Measurements from ENCODE around the gene ISLR.

Gene ISLR

GRCh38 chr15:74134387-74135027 lies 39.0 kb upstream of the ISLR start:
- H3K9ac ChIP-seq = no peak overlapping the region
- H3K36me3 ChIP-seq = no peaks in the 10 kb centered on the region
- H4K20me1 ChIP-seq = peaks cover 0 to 43% (median 13%) of the 10 kb centered on the region in 11 experiments; a peak in 13 of 22 replicates
- TF ChIP-seq Cebpa-rat (IDR thresholded peaks at IDR 0.05) = no peak
- no peak overlapping the region for H3K27ac ChIP-seq
- peaks cover 66 to 82% (median 67%) of the 10 kb centered on the region in 11 experiments for H3K27me3 ChIP-seq
- no peak overlapping the region for H3K4me3 ChIP-seq
- peaks cover 14 to 35% (median 31%) of the 10 kb centered on the region in 10 experiments for H3K4me1 ChIP-seq
- H3K4me2 ChIP-seq = peak overlapping the region in 8 of 11 experiments; percentile 80 to 99 (median 96); a peak in 7 of 22 replicates
- peaks cover 21 to 34% (median 26%) of the 10 kb centered on the region in 11 experiments; a peak in 21 of 22 replicates for H3K9me3 ChIP-seq (replicated peaks in 1 of 11)

GRCh38 chr15:74135041-74135565 lies 38.4 kb upstream of the ISLR start:
- H3K9me3 ChIP-seq (replicated peaks in 1 of 11) = peaks cover 21 to 34% (median 26%) of the 10 kb centered on the region in 11 experiments; a peak in 21 of 22 replicates
- H3K4me2 ChIP-seq = peak overlapping the region; percentile 80 to 99 (median 95)
- H3K27me3 ChIP-seq = peaks cover 60 to 76% (median 61%) of the 10 kb centered on the region in 11 experiments
- no peak overlapping the region for H3K27ac ChIP-seq
- no peaks in the 10 kb centered on the region for H3K36me3 ChIP-seq
- peaks cover 9 to 37% (median 28%) of the 10 kb centered on the region in 10 experiments for H3K4me1 ChIP-seq
- TF ChIP-seq Cebpa-rat (IDR thresholded peaks at IDR 0.05) = no peak
- peaks cover 0 to 39% (median 9%) of the 10 kb centered on the region in 11 experiments; a peak in 10 of 22 replicates for H4K20me1 ChIP-seq
- peak overlapping the region in 2 of 11 experiments; percentile 74 to 79; a peak in 3 of 22 replicates for H3K9ac ChIP-seq
- H3K4me3 ChIP-seq = peak overlapping the region; percentile 52 to 75 (median 63); a peak in 16 of 20 replicates

- Histone ChIP-seq H3K9me3 (replicated peaks in 1 of 11) (peaks cover 21 to 34% (median 26%) of the 10 kb centered on the region in 11 experiments; a peak in 21 of 22 replicates), H3K4me2 (peak overlapping the region; percentile 91 to 100 (median 97)), H3K9ac (peak overlapping the region in 10 of 11 experiments; percentile 56 to 78 (median 69); a peak in 18 of 22 replicates), H3K27ac (peak overlapping the region in 8 of 11 experiments; percentile 28 to 75 (median 58); a peak in 12 of 22 replicates), H3K4me1 (peaks cover 9 to 39% (median 27%) of the 10 kb centered on the region in 10 experiments), H3K36me3 (no peaks in the 10 kb centered on the region), H4K20me1 (peaks cover 0 to 26% (median 0%) of the 10 kb centered on the region in 11 experiments; a peak in 6 of 22 replicates), H3K4me3 (peak overlapping the region; percentile 52 to 70 (median 62)), H3K27me3 (peaks cover 46 to 62% (median 47%) of the 10 kb centered on the region in 11 experiments)
- TF ChIP-seq Cebpa-rat (IDR thresholded peaks at IDR 0.05) = no peak
Observed at GRCh38 chr15:74136540-74136813, 37.0 kb upstream of the ISLR start.

- Histone ChIP-seq H3K4me3 (peak overlapping the region; percentile 52 to 70 (median 62)), H3K9me3 (replicated peaks in 1 of 11) (peaks cover 21 to 29% (median 26%) of the 10 kb centered on the region in 11 experiments; a peak in 21 of 22 replicates), H3K4me2 (peak overlapping the region; percentile 91 to 100 (median 97)), H3K9ac (peak overlapping the region in 10 of 11 experiments; percentile 56 to 78 (median 69); a peak in 18 of 22 replicates), H3K4me1 (peaks cover 9 to 39% (median 27%) of the 10 kb centered on the region in 10 experiments), H3K27ac (peak overlapping the region in 8 of 11 experiments; percentile 28 to 75 (median 58); a peak in 12 of 22 replicates), H4K20me1 (peaks cover 0 to 21% (median 0%) of the 10 kb centered on the region in 11 experiments; a peak in 4 of 22 replicates), H3K36me3 (no peaks in the 10 kb centered on the region), H3K27me3 (peaks cover 41 to 57% (median 42%) of the 10 kb centered on the region in 11 experiments)
- TF ChIP-seq Cebpa-rat (IDR thresholded peaks at IDR 0.05) = no peak
Observed at GRCh38 chr15:74136814-74137536, 36.5 kb upstream of the ISLR start.

- Histone ChIP-seq H3K27me3 (peaks cover 36 to 52% (median 37%) of the 10 kb centered on the region in 11 experiments), H3K36me3 (no peaks in the 10 kb centered on the region), H3K4me2 (peak overlapping the region in 10 of 11 experiments; percentile 91 to 100 (median 97); a peak in 20 of 22 replicates), H3K4me1 (peaks cover 9 to 39% (median 27%) of the 10 kb centered on the region in 10 experiments), H3K4me3 (no peak overlapping the region), H4K20me1 (peaks cover 0 to 16% (median 0%) of the 10 kb centered on the region in 11 experiments; a peak in 3 of 22 replicates), H3K9me3 (replicated peaks in 1 of 11) (peaks cover 19 to 26% (median 24%) of the 10 kb centered on the region in 11 experiments; a peak in 21 of 22 replicates), H3K27ac (peak overlapping the region in 4 of 11 experiments; percentile 28 to 75 (median 58); a peak in 4 of 22 replicates), H3K9ac (peak overlapping the region in 4 of 11 experiments; percentile 74 to 78 (median 76); a peak in 4 of 22 replicates)
- no peak for TF ChIP-seq Cebpa-rat (IDR thresholded peaks at IDR 0.05)
Observed at GRCh38 chr15:74137537-74137894, 36.0 kb upstream of the ISLR start.

GRCh38 chr15:74138642-74139041 lies 34.9 kb upstream of the ISLR start:
- H3K9me3 ChIP-seq (replicated peaks in 1 of 11) = peaks cover 7 to 15% (median 13%) of the 10 kb centered on the region in 11 experiments; a peak in 21 of 22 replicates
- H3K4me1 ChIP-seq = peaks cover 9 to 39% (median 27%) of the 10 kb centered on the region in 10 experiments
- H3K4me2 ChIP-seq = peak overlapping the region in 3 of 11 experiments; percentile 0 to 21 (median 20); a peak in 1 of 22 replicates
- H3K36me3 ChIP-seq = no peaks in the 10 kb centered on the region
- H4K20me1 ChIP-seq = peaks cover 0 to 7% (median 0%) of the 10 kb centered on the region in 11 experiments; a peak in 2 of 22 replicates
- H3K9ac ChIP-seq = no peak overlapping the region
- no peak overlapping the region for H3K4me3 ChIP-seq
- H3K27ac ChIP-seq = no peak overlapping the region
- TF ChIP-seq Cebpa-rat (IDR thresholded peaks at IDR 0.05) = no peak
- peaks cover 24 to 40% (median 26%) of the 10 kb centered on the region in 11 experiments for H3K27me3 ChIP-seq

GRCh38 chr15:74141591-74141990 lies 31.9 kb upstream of the ISLR start:
- Histone ChIP-seq H4K20me1 (no peaks in the 10 kb centered on the region; a peak in 1 of 22 replicates), H3K4me1 (peaks cover 8 to 23% (median 13%) of the 10 kb centered on the region in 10 experiments)

GRCh38 chr15:74144153-74144775 lies 29.2 kb upstream of the ISLR start:
- Histone ChIP-seq H3K27me3 (no peaks in the 10 kb centered on the region), H3K9me3 (replicated peaks in 1 of 11) (peaks cover 7 to 15% (median 9%) of the 10 kb centered on the region in 11 experiments; a peak in 16 of 22 replicates), H3K4me1 (peaks cover 0 to 10% (median 0%) of the 10 kb centered on the region in 10 experiments; a peak in 4 of 20 replicates), H3K4me2 (no peak overlapping the region), H3K36me3 (no peaks in the 10 kb centered on the region), H3K9ac (no peak overlapping the region), H3K4me3 (no peak overlapping the region), H3K27ac (no peak overlapping the region), H4K20me1 (no peaks in the 10 kb centered on the region)
- TF ChIP-seq Cebpa-rat (IDR thresholded peaks at IDR 0.05) = no peak

More at GRCh38 chr15:74141591-74141990, 31.9 kb upstream of the ISLR start:
- Histone ChIP-seq H3K27ac (no peak overlapping the region), H3K27me3 (peaks cover 0 to 14% (median 0%) of the 10 kb centered on the region in 11 experiments; a peak in 7 of 22 replicates), H3K9ac (no peak overlapping the region), H3K4me2 (no peak overlapping the region), H3K4me3 (no peak overlapping the region), H3K9me3 (replicated peaks in 1 of 11) (peaks cover 2 to 9% (median 7%) of the 10 kb centered on the region in 11 experiments; a peak in 16 of 22 replicates), H3K36me3 (no peaks in the 10 kb centered on the region)
- no peak for TF ChIP-seq Cebpa-rat (IDR thresholded peaks at IDR 0.05)

Measured in BLaER1 treated with 17β-estradiol and CSF1 and Interleukin-3, amounts not matched to agents 10 nM and 100 nM (cell line).